ENCODE measurements around the gene MN1.

Gene MN1

GRCh38 chr22:27799015-27799826 lies 2.3 kb downstream of the MN1 start:
- DNase-seq (ENCODE audit: low read depth) = no peak

- DNase-seq (ENCODE audit: low read depth) = no peak
These were observed 3.0 kb downstream of the MN1 start for GRCh38 chr22:27798511-27799014.

GRCh38 chr22:27797520-27798391 lies 3.8 kb downstream of the MN1 start:
- no peak for DNase-seq (ENCODE audit: low read depth)

- no peak for DNase-seq (ENCODE audit: low read depth)
These were observed 4.6 kb downstream of the MN1 start for GRCh38 chr22:27796829-27797519.

GRCh38 chr22:27795696-27796517 lies 5.6 kb downstream of the MN1 start:
- no peak for DNase-seq (ENCODE audit: low read depth)

GRCh38 chr22:27795053-27795452 lies 6.5 kb downstream of the MN1 start:
- DNase-seq (ENCODE audit: low read depth) = no peak

- no peak for DNase-seq (ENCODE audit: low read depth)
These were observed 7.3 kb downstream of the MN1 start for GRCh38 chr22:27794226-27794625.

- DNase-seq (ENCODE audit: low read depth) = no peak
These were observed 8.0 kb downstream of the MN1 start for GRCh38 chr22:27793576-27793975.

- no peak for DNase-seq (ENCODE audit: low read depth)
These were observed 8.9 kb downstream of the MN1 start for GRCh38 chr22:27792452-27793161.

GRCh38 chr22:27791859-27792241 lies 9.7 kb downstream of the MN1 start:
- no peak for DNase-seq (ENCODE audit: low read depth)

GRCh38 chr22:27791159-27791858 lies 10.2 kb downstream of the MN1 start:
- DNase-seq (ENCODE audit: low read depth) = no peak

GRCh38 chr22:27790376-27791158 lies 11.0 kb downstream of the MN1 start:
- DNase-seq (ENCODE audit: low read depth) = no peak

GRCh38 chr22:27788500-27789288 lies 12.9 kb downstream of the MN1 start:
- no peak for DNase-seq (ENCODE audit: low read depth)

- DNase-seq (ENCODE audit: low read depth) = no peak
These were observed 14.6 kb downstream of the MN1 start for GRCh38 chr22:27786965-27787364.

GRCh38 chr22:27786291-27786932 lies 15.1 kb downstream of the MN1 start:
- DNase-seq (ENCODE audit: low read depth) = no peak

GRCh38 chr22:27785831-27786230 lies 15.7 kb downstream of the MN1 start:
- no peak for DNase-seq (ENCODE audit: low read depth)

GRCh38 chr22:27784120-27784475 lies 17.5 kb downstream of the MN1 start:
- no peak for DNase-seq (ENCODE audit: low read depth)

GRCh38 chr22:27783436-27784119 lies 18.0 kb downstream of the MN1 start:
- DNase-seq (ENCODE audit: low read depth) = no peak

All from stromal cell of bone marrow (primary cell).